HG03280 (cell line): ENCODE data around the gene CFAP410.

Experiments used
- ATAC-seq: cut with Tn5 transposase; IDR thresholded peaks from one replicate; pipeline ENCODE4 v1.9.1; 2021; ENCODE audit warnings: mild to moderate bottlenecking, moderate library complexity; ENCODE audit not compliant: unreplicated experiment

CFAP410 gene

GRCh38 chr21:44332383-44332782 lies 6.8 kb downstream of the CFAP410 start:
- ATAC-seq, result no peak

DNA sequence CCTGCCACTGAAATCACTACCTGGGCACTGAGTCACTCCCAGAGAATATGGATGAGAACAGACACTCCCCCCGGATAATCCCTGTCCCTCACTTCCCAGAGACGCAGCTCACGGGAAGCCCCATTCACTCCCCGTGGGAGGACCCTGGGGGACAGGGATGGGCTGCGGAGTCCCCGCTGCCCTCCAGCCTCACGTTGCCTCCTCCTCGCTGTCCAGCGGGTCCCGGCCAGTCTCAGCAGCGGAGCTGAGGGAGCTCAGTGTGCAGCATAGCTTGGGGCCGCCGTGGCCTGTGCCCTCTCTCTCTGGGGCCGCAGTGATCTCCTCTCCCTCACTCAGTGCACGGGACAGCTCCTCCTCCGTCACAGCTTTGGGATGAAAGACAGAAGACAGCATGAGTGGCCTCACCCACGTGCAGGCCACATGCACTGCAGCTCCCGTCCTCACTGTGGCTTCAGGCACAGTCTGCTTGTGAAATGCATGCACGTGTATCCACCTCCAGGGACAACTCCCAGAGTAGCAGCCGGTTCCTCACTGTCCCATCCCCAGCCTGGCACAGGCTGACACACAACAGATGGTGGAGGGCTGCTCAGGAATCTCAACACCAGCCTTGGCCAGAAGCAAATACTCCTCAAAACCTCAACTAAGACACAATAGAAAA lies 7.4 kb downstream of the CFAP410 start:
- ATAC-seq, result no peak

- no peak for ATAC-seq
Observed at GRCh38 chr21:44331209-44331608, 8.0 kb downstream of the CFAP410 start.

DNA sequence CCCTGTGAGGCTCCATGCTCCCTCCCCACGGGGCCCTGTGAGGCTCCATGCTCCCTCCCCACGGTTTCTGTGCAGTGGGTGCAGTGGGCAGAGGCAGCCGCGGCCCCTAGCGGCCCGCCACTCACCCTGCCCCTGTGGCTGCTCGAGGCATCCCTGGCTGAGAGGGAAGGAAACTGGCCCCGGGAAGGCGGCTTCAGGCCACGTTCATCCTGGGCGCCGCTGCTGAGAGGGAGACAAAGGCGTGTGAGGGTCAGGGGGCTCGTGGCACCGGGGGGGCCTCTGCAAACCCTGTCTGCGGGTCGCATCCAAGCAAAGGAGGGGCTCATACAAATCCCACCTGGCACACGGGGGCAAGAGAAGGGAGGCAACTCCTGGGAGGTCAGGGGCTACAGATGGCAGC lies 8.5 kb downstream of the CFAP410 start:
- ATAC-seq, result no peak

DNA sequence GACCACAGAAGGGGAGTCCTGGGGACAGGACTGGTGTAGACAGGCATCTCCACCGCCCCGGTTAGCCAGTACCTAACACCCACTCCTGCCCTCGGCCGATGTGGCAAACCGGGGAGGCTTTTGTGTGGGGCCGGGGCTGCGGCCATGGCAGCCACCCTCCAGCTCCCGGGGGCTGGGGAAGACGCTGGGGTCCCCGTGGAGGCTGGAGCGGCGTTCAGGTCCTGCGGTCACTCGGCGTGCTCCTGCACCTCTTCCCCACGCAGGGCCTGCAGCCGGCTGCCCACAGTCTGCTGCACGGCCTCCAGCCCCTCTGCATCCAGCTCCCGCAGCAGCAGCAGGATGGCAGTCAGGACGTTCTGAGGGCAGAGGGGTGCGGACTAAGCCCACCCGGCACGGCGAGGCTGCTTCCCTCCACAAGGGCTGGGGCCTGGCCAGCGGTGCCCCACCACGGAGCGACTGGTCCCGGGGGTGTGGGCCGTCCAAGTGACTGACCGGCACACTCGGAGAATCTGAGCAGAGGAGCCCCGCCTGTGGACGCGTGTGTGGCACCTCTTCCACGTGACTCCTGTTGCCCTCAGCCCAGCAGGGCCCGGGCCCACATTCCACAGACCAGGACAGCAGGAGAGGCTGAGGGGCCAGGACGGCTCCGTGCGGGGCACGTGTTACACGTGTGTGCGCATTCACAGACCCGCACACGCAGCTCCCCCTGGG lies 9.1 kb downstream of the CFAP410 start:
- no peak for ATAC-seq

GRCh38 chr21:44329086-44329889 lies 9.9 kb downstream of the CFAP410 start:
- no peak for ATAC-seq

DNA sequence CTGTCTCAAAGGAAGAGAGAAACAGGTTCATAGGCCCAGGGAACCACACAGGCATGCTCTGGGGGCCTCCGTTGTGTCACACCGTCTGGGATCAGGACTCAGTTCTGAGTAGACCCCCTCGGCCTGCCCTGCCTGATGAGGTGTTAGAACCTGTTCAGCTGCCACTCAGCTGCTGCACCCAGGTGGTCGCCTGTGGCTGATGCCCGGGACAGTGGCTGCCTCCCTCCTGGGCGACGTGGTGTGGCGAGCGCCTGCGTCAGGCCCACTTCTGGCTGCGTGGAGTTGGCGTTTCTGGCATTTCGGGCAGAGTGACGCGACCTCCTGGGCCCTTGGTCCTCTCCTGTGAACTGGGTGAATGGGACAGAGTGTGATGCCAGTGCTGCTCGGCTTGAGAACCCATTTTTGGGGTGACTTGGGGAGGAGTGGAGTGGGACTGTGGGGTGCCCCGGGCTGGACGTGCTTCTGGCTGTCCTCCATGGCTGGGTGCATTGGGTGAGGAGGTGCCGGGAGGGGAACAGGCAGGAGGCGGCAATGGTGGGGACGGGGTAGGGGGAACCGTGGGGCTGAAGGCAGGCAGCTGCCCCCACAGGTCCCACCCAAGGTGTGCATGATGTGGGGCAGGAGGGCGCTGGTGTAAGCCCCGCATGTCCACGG lies 10.8 kb downstream of the CFAP410 start:
- ATAC-seq, result no peak

- ATAC-seq, result no peak
Observed at GRCh38 chr21:44327603-44327974, 11.6 kb downstream of the CFAP410 start.

GRCh38 chr21:44326716-44327602 lies 12.2 kb downstream of the CFAP410 start:
- no peak for ATAC-seq

DNA sequence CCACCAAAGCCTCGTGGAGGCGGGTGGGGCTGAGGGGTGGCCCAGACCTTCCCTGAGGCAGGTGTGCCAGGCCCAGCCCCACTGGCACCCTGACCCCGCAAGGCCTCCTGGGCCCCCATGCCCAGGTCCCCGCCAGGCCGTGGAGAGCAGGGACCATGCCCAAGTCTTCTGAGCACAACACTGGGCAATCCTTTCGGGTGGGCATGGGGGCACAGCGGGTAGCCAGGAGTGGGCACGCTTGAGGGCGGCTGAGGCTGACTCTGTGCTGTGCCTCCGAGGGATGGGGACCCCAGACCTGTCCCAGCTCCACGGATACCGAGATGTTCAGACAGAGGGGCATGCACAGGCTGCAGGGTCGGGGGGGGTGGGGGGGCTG lies 12.9 kb downstream of the CFAP410 start:
- ATAC-seq, result no peak

DNA sequence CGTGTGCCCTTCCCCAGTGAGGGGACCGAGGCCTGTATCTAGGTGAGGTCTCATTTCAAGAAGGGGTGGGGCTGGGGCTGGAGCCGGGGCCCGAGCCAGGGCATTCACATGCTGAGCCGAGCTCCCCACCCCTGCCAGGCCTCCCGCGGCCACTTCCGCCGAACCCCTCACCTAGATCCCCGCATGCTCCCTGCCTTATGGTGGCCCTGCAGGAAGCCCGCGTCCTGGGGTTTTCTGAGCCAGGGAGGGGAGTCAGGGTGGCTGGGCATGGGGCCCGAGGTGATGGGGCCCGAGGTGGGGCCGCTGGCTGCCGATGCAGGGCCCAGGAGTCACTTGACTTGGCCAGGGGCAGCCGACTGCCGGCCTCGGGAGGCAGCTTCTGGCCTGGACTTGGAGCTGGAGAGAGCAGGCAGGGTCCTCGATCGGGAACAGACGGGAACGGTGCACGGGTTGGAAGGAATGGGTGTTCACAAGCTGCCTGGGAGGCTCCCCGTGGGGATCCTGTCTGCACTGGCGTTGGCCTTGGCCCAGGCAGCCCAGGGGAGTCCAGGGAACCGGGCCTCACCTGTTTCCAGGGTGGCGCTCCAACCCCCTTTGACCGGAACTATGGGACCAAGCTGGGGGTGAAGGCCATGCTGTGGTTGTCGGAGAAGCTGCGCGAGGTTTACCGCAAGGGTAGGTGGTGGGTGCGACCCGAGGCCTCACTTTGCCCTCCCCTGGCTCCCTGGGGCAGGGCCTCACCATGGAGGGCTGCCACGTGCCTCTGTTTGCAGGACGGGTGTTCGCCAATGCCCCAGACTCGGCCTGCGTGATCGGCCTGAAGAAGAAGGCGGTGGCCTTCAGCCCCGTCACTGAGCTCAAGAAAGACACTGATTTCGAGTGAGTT lies 13.6 kb downstream of the CFAP410 start:
- ATAC-seq, result no peak

GRCh38 chr21:44324854-44325107 lies 14.4 kb downstream of the CFAP410 start:
- no peak for ATAC-seq

DNA sequence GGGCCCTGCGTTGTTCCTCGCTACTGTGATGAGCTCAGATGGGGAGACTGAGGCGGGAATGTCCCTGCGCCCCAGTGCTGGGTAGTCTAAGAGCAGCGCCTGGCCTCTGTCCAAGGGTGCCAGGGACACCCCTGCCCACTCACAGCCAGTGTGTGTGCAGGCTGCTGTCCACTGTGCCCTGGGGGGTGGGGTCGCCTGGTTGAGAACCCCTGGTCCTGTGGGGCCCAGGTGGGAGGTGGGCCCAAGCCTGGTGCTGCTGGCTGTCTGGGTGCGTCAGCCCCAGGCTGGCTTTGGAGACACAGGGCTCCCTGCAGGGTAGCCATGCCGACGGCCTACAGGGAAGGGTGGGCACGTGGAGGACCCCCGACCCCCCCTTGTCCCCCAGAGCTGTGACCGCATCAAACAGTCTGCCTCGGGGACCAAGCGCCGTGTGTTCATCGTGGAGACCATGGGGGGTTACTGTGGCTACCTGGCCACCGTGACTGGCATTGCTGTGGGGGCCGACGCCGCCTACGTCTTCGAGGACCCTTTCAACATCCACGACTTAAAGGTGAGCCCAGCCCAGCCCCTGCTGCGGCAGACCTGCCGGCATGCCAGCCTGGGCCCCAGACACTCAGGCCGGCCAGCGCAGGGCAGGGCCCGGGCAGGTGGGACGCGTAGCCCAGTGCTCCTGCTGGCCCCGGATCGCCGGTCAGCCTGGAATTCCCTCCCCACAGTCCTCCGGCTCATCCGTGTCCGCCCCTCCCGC lies 14.9 kb downstream of the CFAP410 start:
- ATAC-seq, result no peak

- no peak for ATAC-seq
Observed at GRCh38 chr21:44323591-44323990, 15.6 kb downstream of the CFAP410 start.

GRCh38 chr21:44322621-44323325 lies 16.4 kb downstream of the CFAP410 start:
- ATAC-seq, result no peak

- ATAC-seq, result no peak
Observed at GRCh38 chr21:44321846-44322450, 17.2 kb downstream of the CFAP410 start.

GRCh38 chr21:44320847-44321246 lies 18.3 kb downstream of the CFAP410 start:
- no peak for ATAC-seq
